Liver (tissue), 3 donors: ENCODE data around the gene MED8.

Source experiments
- RAD21 ChIP-seq, 2 donors: IDR thresholded peaks; 2 replicates each; pipeline ENCODE4 v1.6.1; 2016; ENCODE audit warnings: antibody characterized with exemption in 2 of 2, mild to moderate bottlenecking in 2 of 2
- YY1 ChIP-seq: IDR thresholded peaks from 2 replicates; pipeline ENCODE4 v1.6.1; 2016; ENCODE audit warnings: antibody characterized with exemption, mild to moderate bottlenecking
- TF ChIP-seq, protein P1 (sequence below): fragments of 150-350 bp; IDR thresholded peaks from 2 replicates; pipeline ENCODE4 v1.5.1; 2017; ENCODE audit warnings: improper control_type of control experiment, low read depth, low read length; ENCODE audit not compliant: missing input control
- TF ChIP-seq, protein P2 (sequence below): IDR thresholded peaks from 2 replicates; pipeline ENCODE4 v1.6.1; 2016; ENCODE audit warnings: antibody characterized with exemption, mild to moderate bottlenecking
- TF ChIP-seq, protein P3 (sequence below): IDR thresholded peaks from 2 replicates; pipeline ENCODE4 v1.6.1; 2016; ENCODE audit warnings: antibody characterized with exemption
- TF ChIP-seq, protein P4 (sequence below): IDR thresholded peaks from 2 replicates; pipeline ENCODE4 v1.6.1; 2016; ENCODE audit warnings: antibody characterized with exemption
- donor health status: healthy.
- donor health status: healthy.

DNA sequence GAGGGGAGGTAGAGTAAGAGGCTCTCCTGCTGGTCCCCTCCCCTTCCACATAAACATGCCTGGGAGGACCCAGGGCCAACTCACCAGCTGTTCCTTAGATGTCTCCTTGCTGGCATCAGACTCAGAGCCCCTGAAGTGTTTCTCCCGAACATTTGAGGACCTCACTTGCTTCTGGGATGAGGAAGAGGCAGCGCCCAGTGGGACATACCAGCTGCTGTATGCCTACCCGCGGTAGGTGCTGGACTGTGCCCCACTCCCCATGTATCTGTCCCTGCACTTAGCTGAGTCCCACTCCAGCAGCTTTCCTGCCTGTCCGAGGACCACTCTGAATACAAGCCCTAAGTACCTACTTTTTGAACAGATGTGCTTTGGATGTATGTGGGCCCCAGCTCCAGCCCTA, 51.6 kb downstream of the MED8 start:
- TF ChIP-seq, protein P1, sequence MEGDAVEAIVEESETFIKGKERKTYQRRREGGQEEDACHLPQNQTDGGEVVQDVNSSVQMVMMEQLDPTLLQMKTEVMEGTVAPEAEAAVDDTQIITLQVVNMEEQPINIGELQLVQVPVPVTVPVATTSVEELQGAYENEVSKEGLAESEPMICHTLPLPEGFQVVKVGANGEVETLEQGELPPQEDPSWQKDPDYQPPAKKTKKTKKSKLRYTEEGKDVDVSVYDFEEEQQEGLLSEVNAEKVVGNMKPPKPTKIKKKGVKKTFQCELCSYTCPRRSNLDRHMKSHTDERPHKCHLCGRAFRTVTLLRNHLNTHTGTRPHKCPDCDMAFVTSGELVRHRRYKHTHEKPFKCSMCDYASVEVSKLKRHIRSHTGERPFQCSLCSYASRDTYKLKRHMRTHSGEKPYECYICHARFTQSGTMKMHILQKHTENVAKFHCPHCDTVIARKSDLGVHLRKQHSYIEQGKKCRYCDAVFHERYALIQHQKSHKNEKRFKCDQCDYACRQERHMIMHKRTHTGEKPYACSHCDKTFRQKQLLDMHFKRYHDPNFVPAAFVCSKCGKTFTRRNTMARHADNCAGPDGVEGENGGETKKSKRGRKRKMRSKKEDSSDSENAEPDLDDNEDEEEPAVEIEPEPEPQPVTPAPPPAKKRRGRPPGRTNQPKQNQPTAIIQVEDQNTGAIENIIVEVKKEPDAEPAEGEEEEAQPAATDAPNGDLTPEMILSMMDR, result no peak
- TF ChIP-seq, protein P2, sequence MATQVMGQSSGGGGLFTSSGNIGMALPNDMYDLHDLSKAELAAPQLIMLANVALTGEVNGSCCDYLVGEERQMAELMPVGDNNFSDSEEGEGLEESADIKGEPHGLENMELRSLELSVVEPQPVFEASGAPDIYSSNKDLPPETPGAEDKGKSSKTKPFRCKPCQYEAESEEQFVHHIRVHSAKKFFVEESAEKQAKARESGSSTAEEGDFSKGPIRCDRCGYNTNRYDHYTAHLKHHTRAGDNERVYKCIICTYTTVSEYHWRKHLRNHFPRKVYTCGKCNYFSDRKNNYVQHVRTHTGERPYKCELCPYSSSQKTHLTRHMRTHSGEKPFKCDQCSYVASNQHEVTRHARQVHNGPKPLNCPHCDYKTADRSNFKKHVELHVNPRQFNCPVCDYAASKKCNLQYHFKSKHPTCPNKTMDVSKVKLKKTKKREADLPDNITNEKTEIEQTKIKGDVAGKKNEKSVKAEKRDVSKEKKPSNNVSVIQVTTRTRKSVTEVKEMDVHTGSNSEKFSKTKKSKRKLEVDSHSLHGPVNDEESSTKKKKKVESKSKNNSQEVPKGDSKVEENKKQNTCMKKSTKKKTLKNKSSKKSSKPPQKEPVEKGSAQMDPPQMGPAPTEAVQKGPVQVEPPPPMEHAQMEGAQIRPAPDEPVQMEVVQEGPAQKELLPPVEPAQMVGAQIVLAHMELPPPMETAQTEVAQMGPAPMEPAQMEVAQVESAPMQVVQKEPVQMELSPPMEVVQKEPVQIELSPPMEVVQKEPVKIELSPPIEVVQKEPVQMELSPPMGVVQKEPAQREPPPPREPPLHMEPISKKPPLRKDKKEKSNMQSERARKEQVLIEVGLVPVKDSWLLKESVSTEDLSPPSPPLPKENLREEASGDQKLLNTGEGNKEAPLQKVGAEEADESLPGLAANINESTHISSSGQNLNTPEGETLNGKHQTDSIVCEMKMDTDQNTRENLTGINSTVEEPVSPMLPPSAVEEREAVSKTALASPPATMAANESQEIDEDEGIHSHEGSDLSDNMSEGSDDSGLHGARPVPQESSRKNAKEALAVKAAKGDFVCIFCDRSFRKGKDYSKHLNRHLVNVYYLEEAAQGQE, result no peak
- TF ChIP-seq, protein P3, sequence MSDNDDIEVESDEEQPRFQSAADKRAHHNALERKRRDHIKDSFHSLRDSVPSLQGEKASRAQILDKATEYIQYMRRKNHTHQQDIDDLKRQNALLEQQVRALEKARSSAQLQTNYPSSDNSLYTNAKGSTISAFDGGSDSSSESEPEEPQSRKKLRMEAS, result no peak
- TF ChIP-seq YY1 (no peak), RAD21 (IDR thresholded peaks at IDR 0.05) (no peak)
- TF ChIP-seq, protein P4, sequence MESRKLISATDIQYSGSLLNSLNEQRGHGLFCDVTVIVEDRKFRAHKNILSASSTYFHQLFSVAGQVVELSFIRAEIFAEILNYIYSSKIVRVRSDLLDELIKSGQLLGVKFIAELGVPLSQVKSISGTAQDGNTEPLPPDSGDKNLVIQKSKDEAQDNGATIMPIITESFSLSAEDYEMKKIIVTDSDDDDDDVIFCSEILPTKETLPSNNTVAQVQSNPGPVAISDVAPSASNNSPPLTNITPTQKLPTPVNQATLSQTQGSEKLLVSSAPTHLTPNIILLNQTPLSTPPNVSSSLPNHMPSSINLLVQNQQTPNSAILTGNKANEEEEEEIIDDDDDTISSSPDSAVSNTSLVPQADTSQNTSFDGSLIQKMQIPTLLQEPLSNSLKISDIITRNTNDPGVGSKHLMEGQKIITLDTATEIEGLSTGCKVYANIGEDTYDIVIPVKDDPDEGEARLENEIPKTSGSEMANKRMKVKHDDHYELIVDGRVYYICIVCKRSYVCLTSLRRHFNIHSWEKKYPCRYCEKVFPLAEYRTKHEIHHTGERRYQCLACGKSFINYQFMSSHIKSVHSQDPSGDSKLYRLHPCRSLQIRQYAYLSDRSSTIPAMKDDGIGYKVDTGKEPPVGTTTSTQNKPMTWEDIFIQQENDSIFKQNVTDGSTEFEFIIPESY, result no peak
